Astrocyte (in vitro differentiated cells and primary cell): ENCODE data around the gene ARMH1. TPM values are rescaled to one million over a fixed set of nuclear protein-coding genes. Genes with fewer than 3 reads are reported as not detected.

Experiments used
- DNase-seq: peaks from one replicate; pipeline ENCODE4 v3.0.0-alpha.2; 2010; ENCODE audit warnings: low read depth
- FAIRE-seq: peaks from 2 replicates; lab custom pipeline; 2011; peaks lifted over from hg19 to GRCh38; lab: Jason Lieb, UNC
- H2AFZ ChIP-seq: 2 replicates; pipeline ENCODE4 v1.6.0; 2012; ENCODE audit warnings: low read depth, low read length, inconsistent platforms
- H3K27ac ChIP-seq: 2 replicates; pipeline ENCODE4 v1.5.1; 2011; ENCODE audit warnings: low read depth, low read length, inconsistent platforms
- H3K27me3 ChIP-seq: 2 replicates; pipeline ENCODE4 v1.6.0; 2011; ENCODE audit warnings: low read length, inconsistent platforms; ENCODE audit not compliant: insufficient read depth
- H3K36me3 ChIP-seq: 2 replicates; pipeline ENCODE4 v1.5.1; 2011; ENCODE audit warnings: low read length, inconsistent platforms; ENCODE audit not compliant: insufficient read depth
- H3K4me1 ChIP-seq: 2 replicates; pipeline ENCODE4 v1.5.1; 2011; ENCODE audit warnings: low read length, inconsistent platforms; ENCODE audit not compliant: insufficient read depth
- H3K4me2 ChIP-seq: 2 replicates; pipeline ENCODE4 v1.6.0; 2012; ENCODE audit warnings: low read length, inconsistent platforms
- H3K4me3 ChIP-seq: 2 replicates; pipeline ENCODE4 v1.5.1; 2011; ENCODE audit warnings: low read depth, mild to moderate bottlenecking, low read length, inconsistent platforms; ENCODE audit not compliant: insufficient read depth
- H3K79me2 ChIP-seq: 2 replicates; pipeline ENCODE4 v1.6.0; 2012; ENCODE audit warnings: mild to moderate bottlenecking, low read length, inconsistent platforms; ENCODE audit not compliant: insufficient read depth
- H3K9ac ChIP-seq: 2 replicates; pipeline ENCODE4 v1.6.0; 2012; ENCODE audit warnings: mild to moderate bottlenecking, low read length, inconsistent platforms
- H3K9me3 ChIP-seq: 2 replicates; pipeline ENCODE4 v1.5.1; 2012; ENCODE audit warnings: low read depth, mild to moderate bottlenecking, low read length, inconsistent platforms; ENCODE audit not compliant: insufficient read depth
- H4K20me1 ChIP-seq: 2 replicates; pipeline ENCODE4 v1.6.0; 2012; ENCODE audit warnings: low read length, inconsistent platforms; ENCODE audit not compliant: insufficient read depth
- H3K27ac Mint-ChIP-seq: one replicate; pipeline ENCODE4 v1.8.0; 2021; ENCODE audit warnings: mild to moderate bottlenecking, mixed read lengths; ENCODE audit not compliant: unreplicated experiment
- H3K27me3 Mint-ChIP-seq: one replicate; pipeline ENCODE4 v1.8.0; 2021; ENCODE audit warnings: low read depth, mixed read lengths; ENCODE audit not compliant: unreplicated experiment
- H3K36me3 Mint-ChIP-seq: one replicate; pipeline ENCODE4 v1.8.0; 2021; ENCODE audit warnings: low read depth, mixed read lengths; ENCODE audit not compliant: unreplicated experiment
- H3K4me1 Mint-ChIP-seq: one replicate; pipeline ENCODE4 v1.8.0; 2021; ENCODE audit warnings: low read depth, mixed read lengths; ENCODE audit not compliant: unreplicated experiment
- H3K4me3 Mint-ChIP-seq: one replicate; pipeline ENCODE4 v1.8.0; 2021; ENCODE audit warnings: mild to moderate bottlenecking, moderate library complexity, mixed read lengths; ENCODE audit not compliant: unreplicated experiment
- H3K9me3 Mint-ChIP-seq: one replicate; pipeline ENCODE4 v1.8.0; 2021; ENCODE audit warnings: mild to moderate bottlenecking, mixed read lengths; ENCODE audit not compliant: unreplicated experiment
- CTCF ChIP-seq: IDR thresholded peaks from 2 replicates; pipeline ENCODE4 v1.5.1; 2011; ENCODE audit warnings: low read depth, mild to moderate bottlenecking, inconsistent platforms, low read length, moderate library complexity; ENCODE audit not compliant: insufficient read depth
- EZH2 ChIP-seq: IDR thresholded peaks from 2 replicates; pipeline ENCODE4 v1.6.1; 2012; ENCODE audit warnings: mild to moderate bottlenecking, low read length, inconsistent platforms; ENCODE audit not compliant: insufficient read depth
- total RNA-seq: library from RNA; stranded (reverse); gene quantifications from 2 replicates; pipeline ENCODE4 v1.2.1, GENCODE V29; 2021

ARMH1 gene
- total RNA-seq, 1 donor from 2014 or later: 2.5 TPM

- no peak overlapping the region for H2AFZ ChIP-seq
- no peak overlapping the region for H3K4me3 Mint-ChIP-seq
- H3K4me1 Mint-ChIP-seq: no peaks in the 10 kb centered on the region
- H3K36me3 Mint-ChIP-seq: peaks cover 4% of the 10 kb centered on the region
- FAIRE-seq (no peak), DNase-seq (no peak)
- H3K79me2 ChIP-seq: no peaks in the 10 kb centered on the region
- H3K27me3 Mint-ChIP-seq: peaks cover 7% of the 10 kb centered on the region
- H3K27ac ChIP-seq: no peak overlapping the region
- no peak overlapping the region for H3K27ac Mint-ChIP-seq
- no peak overlapping the region for H3K9ac ChIP-seq
- H3K27me3 ChIP-seq: peaks cover under 1% of the 10 kb centered on the region
- no peak for TF ChIP-seq EZH2
- H4K20me1 ChIP-seq: no peaks in the 10 kb centered on the region
- no peaks in the 10 kb centered on the region for H3K4me1 ChIP-seq
- H3K4me3 ChIP-seq: no peak overlapping the region
- H3K36me3 ChIP-seq: no peaks in the 10 kb centered on the region
- H3K9me3 Mint-ChIP-seq: no peaks in the 10 kb centered on the region
- H3K4me2 ChIP-seq: no peak overlapping the region
- H3K9me3 ChIP-seq: no peaks in the 10 kb centered on the region
Measured at GRCh38 chr1:44701141-44701573, 26.6 kb downstream of the ARMH1 start.

GRCh38 chr1:44705470-44705869, 31.0 kb downstream of the ARMH1 start:
- peak overlapping the region; percentile 81 for H3K27ac Mint-ChIP-seq
- peaks cover 18% of the 10 kb centered on the region for H3K4me1 Mint-ChIP-seq
- Histone ChIP-seq H4K20me1 (no peaks in the 10 kb centered on the region), H3K9ac (no peak overlapping the region), H3K4me2 (no peak overlapping the region), H3K27ac (no peak overlapping the region), H3K9me3 (peaks cover 3% of the 10 kb centered on the region), H3K4me3 (no peak overlapping the region), H3K79me2 (no peaks in the 10 kb centered on the region), H3K36me3 (no peaks in the 10 kb centered on the region), H2AFZ (no peak overlapping the region), H3K4me1 (peaks cover 12% of the 10 kb centered on the region), H3K27me3 (no peaks in the 10 kb centered on the region)
- peaks cover 3% of the 10 kb centered on the region for H3K9me3 Mint-ChIP-seq
- DNase-seq (no peak), FAIRE-seq (no peak)
- H3K4me3 Mint-ChIP-seq: no peak overlapping the region
- TF ChIP-seq CTCF: no peak
- TF ChIP-seq EZH2: no peak
- peaks cover 2% of the 10 kb centered on the region for H3K27me3 Mint-ChIP-seq
- H3K36me3 Mint-ChIP-seq: peaks cover 2% of the 10 kb centered on the region

- Histone ChIP-seq H3K4me1 (peaks cover 12% of the 10 kb centered on the region), H3K9ac (no peak overlapping the region), H3K9me3 (peaks cover 3% of the 10 kb centered on the region), H3K27ac (no peak overlapping the region), H3K27me3 (no peaks in the 10 kb centered on the region), H3K36me3 (no peaks in the 10 kb centered on the region), H4K20me1 (no peaks in the 10 kb centered on the region), H3K4me3 (no peak overlapping the region), H2AFZ (no peak overlapping the region), H3K79me2 (no peaks in the 10 kb centered on the region), H3K4me2 (no peak overlapping the region)
- H3K36me3 Mint-ChIP-seq: peaks cover 2% of the 10 kb centered on the region
- H3K4me1 Mint-ChIP-seq: peaks cover 18% of the 10 kb centered on the region
- peaks cover 2% of the 10 kb centered on the region for H3K27me3 Mint-ChIP-seq
- DNase-seq: no peak
- TF ChIP-seq CTCF (no peak), EZH2 (no peak)
- FAIRE-seq: no peak
- H3K4me3 Mint-ChIP-seq: no peak overlapping the region
- peak overlapping the region; percentile 81 for H3K27ac Mint-ChIP-seq
- H3K9me3 Mint-ChIP-seq: peaks cover 3% of the 10 kb centered on the region
Measured at GRCh38 chr1:44705938-44706337, 31.4 kb downstream of the ARMH1 start.
